Naive thymus-derived CD4-positive, alpha-beta T cell (primary cell): ENCODE measurements around the gene WFDC2. TPM values are rescaled to one million over a fixed set of nuclear protein-coding genes. Genes with fewer than 3 reads are reported as not detected.
A peak's percentile ranks its signal among the peaks of the same experiment; 100 is the strongest.

Source experiments
- ATAC-seq: fragments of 150-1000 bp; cut with Tn5 transposase; 2 replicates; pipeline ENCODE4 v1.10.0; 2021; ENCODE audit warnings: mild to moderate bottlenecking, moderate library complexity
- CTCF ChIA-PET: fragments of 350-600 bp; sonication (Branson Sonifier 250); formaldehyde crosslinking; loops from one replicate; lab custom pipeline; 2021; ENCODE audit warnings: antibody characterized with exemption; lab: Charles Lee
- POLR2A ChIA-PET: fragments of 350-600 bp; sonication (Branson Sonifier 250); formaldehyde crosslinking; loops from one replicate; lab custom pipeline; 2021; ENCODE audit warnings: antibody characterized with exemption, inconsistent platforms; lab: Charles Lee
- DNase-seq, 9 donors: peaks; one replicate each; pipeline versions ENCODE4 v3.0.0 to v3.0.0-alpha.2; 2020 to 2022; ENCODE audit warnings: mixed read lengths in 1 of 9
- H3K27ac ChIP-seq: one replicate; pipeline ENCODE4 v1.7.0; 2013; ENCODE audit warnings: mild to moderate bottlenecking, low read depth, low read length, moderate library complexity
- H3K27me3 ChIP-seq, 2 donors: one replicate each; pipeline ENCODE4 v1.7.0; 2013; ENCODE audit warnings: low read length in 2 of 2, mild to moderate bottlenecking in 2 of 2, moderate library complexity in 2 of 2; ENCODE audit not compliant: control insufficient read depth in 2 of 2, insufficient read depth in 2 of 2
- H3K36me3 ChIP-seq, 3 experiments: 1 replicate in 2 of 3; 2 replicates in 1 of 3; pipeline ENCODE4 v1.7.0; 2013; ENCODE audit warnings: low read length in 3 of 3, mild to moderate bottlenecking in 3 of 3, moderate library complexity in 1 of 3; ENCODE audit not compliant: insufficient read depth in 3 of 3, control insufficient read depth in 2 of 3
- H3K4me1 ChIP-seq, 2 donors: one replicate each; pipeline ENCODE4 v1.7.0; 2013; ENCODE audit warnings: low read length in 2 of 2, mild to moderate bottlenecking in 2 of 2, moderate library complexity in 1 of 2; ENCODE audit not compliant: control insufficient read depth in 2 of 2, insufficient read depth in 2 of 2
- H3K4me3 ChIP-seq: 2 replicates; pipeline ENCODE4 v1.7.0; 2013; ENCODE audit warnings: mild to moderate bottlenecking, low read length
- H3K9me3 ChIP-seq, 3 experiments: 1 replicate in 2 of 3; 2 replicates in 1 of 3; pipeline ENCODE4 v1.7.0; 2013; ENCODE audit warnings: low read length in 3 of 3; ENCODE audit not compliant: control insufficient read depth in 2 of 3
- H3K27ac Mint-ChIP-seq, 9 donors: one replicate each; pipeline ENCODE4 v1.8.0; 2020 to 2022; ENCODE audit warnings: mixed read lengths in 9 of 9, mild to moderate bottlenecking in 8 of 9, moderate library complexity in 5 of 9, inconsistent platforms in 2 of 9
- H3K27me3 Mint-ChIP-seq, 5 donors: one replicate each; pipeline ENCODE4 v1.8.0; 2021 to 2022; ENCODE audit warnings: mixed read lengths in 5 of 5, mild to moderate bottlenecking in 1 of 5
- H3K36me3 Mint-ChIP-seq, 5 donors: one replicate each; pipeline ENCODE4 v1.8.0; 2020 to 2022; ENCODE audit warnings: mixed read lengths in 5 of 5, mild to moderate bottlenecking in 3 of 5, inconsistent platforms in 1 of 5
- H3K4me1 Mint-ChIP-seq, 7 donors: one replicate each; pipeline ENCODE4 v1.8.0; 2020 to 2022; ENCODE audit warnings: mixed read lengths in 7 of 7, mild to moderate bottlenecking in 3 of 7, inconsistent platforms in 1 of 7
- H3K4me3 Mint-ChIP-seq, 10 donors: one replicate each; pipeline ENCODE4 v1.8.0; 2020 to 2022; ENCODE audit warnings: mild to moderate bottlenecking in 10 of 10, mixed read lengths in 10 of 10, moderate library complexity in 6 of 10, inconsistent platforms in 2 of 10
- H3K9me3 Mint-ChIP-seq, 11 donors: one replicate each; pipeline ENCODE4 v1.8.0; 2020 to 2022; ENCODE audit warnings: mixed read lengths in 11 of 11, mild to moderate bottlenecking in 4 of 11, inconsistent platforms in 1 of 11, moderate library complexity in 1 of 11
- intact Hi-C, 2 donors: fragments of 100-400 bp; cut with micrococcal nuclease; formaldehyde crosslinking; loops; one replicate each; pipeline ENCODE4 v1.15.1; 2023
- polyA plus RNA-seq, 2 donors: library from polyadenylated mRNA; unstranded; fragments of 300-500 nt; fragmentation: Illumina TruSeq; gene quantifications; one replicate each; pipeline ENCODE4 v1.2.3, GENCODE V29; 2021
- total RNA-seq, 6 experiments: library from RNA in 5 of 6; stranded (reverse) in 5 of 6; gene quantifications; 1 replicate in 5 of 6; 2 replicates in 1 of 6; pipeline ENCODE4 v1.2.3 and lab custom pipeline; 2021 to 2026

The WFDC2 gene
- total and polyA plus RNA-seq, 7 experiments from 2014 or later: 0.36 to 1.7 (median 1.0) TPM; not detected in 3

DNA sequence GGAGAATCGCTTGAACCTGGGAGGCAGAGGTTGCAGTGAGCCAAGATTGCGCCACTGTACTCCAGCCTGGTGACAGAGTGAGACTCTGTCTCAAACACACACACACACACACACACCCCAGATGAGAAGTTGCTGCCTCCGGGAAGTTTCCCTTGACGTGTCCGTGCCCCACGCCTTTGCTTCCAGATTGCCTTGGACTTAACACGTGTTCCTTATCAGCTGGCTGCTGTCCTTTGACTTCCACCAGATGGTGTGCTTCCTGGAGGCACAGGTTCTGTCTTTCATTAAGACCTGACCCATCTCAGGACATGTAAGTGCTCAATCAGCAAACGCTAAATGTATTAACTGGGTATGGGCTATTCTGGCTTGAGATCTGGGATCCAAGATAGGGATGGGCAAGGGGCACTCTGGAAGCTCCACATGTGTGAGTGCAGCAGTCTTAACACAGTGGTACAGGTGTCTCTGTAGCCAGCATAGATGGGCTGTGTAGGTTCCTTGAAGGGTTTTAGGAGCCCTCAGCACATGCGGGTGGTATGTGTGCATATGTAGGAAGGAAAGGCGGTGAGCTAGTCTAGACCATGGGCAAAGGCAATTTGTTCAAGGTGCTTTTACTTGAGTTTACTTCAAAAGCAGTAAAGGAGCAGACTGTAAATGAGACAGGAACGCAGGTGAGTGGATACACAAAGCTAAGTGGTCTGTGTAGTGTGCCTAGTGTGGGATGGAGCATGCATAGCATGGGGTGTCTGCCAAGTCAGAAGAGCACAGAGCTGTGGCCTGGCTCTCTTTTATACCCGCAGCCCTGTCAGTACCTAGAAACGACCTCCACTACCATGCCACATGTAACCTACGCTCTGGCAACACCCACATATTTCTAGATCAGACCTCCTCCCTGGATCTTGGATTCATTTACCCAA, 42.1 kb upstream of the WFDC2 start:
- ATAC-seq: peak; percentile 17
- Mint-ChIP-seq H3K9me3 (no peaks in the 10 kb centered on the region), H3K36me3 (peaks cover 0 to 30% (median 6%) of the 10 kb centered on the region in 5 donors), H3K4me1 (peaks cover 0 to 11% (median 4%) of the 10 kb centered on the region in 7 donors), H3K4me3 (no peak overlapping the region), H3K27me3 (no peaks in the 10 kb centered on the region), H3K27ac (peak overlapping the region in 2 of 9 donors; percentile 7 to 20)
- Histone ChIP-seq H3K4me1 (no peaks in the 10 kb centered on the region), H3K9me3 (no peaks in the 10 kb centered on the region), H3K4me3 (no peak overlapping the region), H3K27me3 (no peaks in the 10 kb centered on the region), H3K27ac (no peak overlapping the region), H3K36me3 (peaks cover 6 to 36% (median 10%) of the 10 kb centered on the region in 3 experiments)
- no peak for DNase-seq
- intact Hi-C loops: no loop called here
- ChIA-PET POLR2A (interaction anchor here (1.3 to 2.6 kb wide), 2 partner anchors 11 to 14 kb away, joined by 4 to 14 read pairs; partner anchors contain the start of gene PIGT), CTCF (interaction anchor here (1.0 to 1.1 kb wide), 2 partner anchors 54 to 56 kb away, joined by 3 to 4 read pairs; no protein-coding TSS in a partner anchor)

- Mint-ChIP-seq H3K27ac (no peak overlapping the region), H3K4me1 (peaks cover 0 to 17% (median 5%) of the 10 kb centered on the region in 7 donors), H3K9me3 (no peaks in the 10 kb centered on the region), H3K27me3 (no peaks in the 10 kb centered on the region), H3K4me3 (no peak overlapping the region), H3K36me3 (peaks cover 0 to 25% (median 6%) of the 10 kb centered on the region in 5 donors)
- DNase-seq (no peak), ATAC-seq (no peak)
- Histone ChIP-seq H3K27ac (no peak overlapping the region), H3K4me1 (no peaks in the 10 kb centered on the region), H3K4me3 (no peak overlapping the region), H3K36me3 (peaks cover 0 to 18% (median 3%) of the 10 kb centered on the region in 3 experiments), H3K27me3 (no peaks in the 10 kb centered on the region), H3K9me3 (no peaks in the 10 kb centered on the region)
- CTCF ChIA-PET: interaction anchor here (0.6 kb wide), 1 partner anchor 866 kb away, joined by 3 read pairs; no protein-coding TSS in a partner anchor
- intact Hi-C loops: no loop called here
- POLR2A ChIA-PET: interaction anchor here (1.0 to 2.6 kb wide), 3 partner anchors 12 to 67 kb away, joined by 6 to 14 read pairs (median 7); partner anchors contain the start of genes PIGT and SYS1
Measured at GRCh38 chr20:45429618-45430017, 39.9 kb upstream of the WFDC2 start.

DNA sequence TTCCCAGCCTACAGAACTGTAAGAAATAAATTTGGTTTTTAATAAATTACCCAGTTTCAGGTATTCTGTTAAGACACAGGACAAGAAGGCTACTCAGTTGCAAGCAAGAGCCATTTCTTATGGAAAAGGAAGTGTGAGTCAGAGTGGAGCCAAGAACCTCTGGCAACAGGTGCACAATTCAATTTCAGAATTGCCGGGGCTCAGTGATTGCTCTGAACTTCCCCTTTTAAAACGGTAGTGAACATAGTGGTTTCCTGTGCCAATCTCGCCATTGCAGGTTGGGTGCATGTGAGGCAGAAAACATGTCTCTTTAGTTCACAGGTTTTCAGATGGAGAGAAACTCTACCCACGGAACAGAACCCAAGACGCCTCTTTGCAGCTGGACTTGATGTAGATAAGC, 37.3 kb upstream of the WFDC2 start:
- Mint-ChIP-seq H3K4me1 (peaks cover 0 to 28% (median 14%) of the 10 kb centered on the region in 7 donors), H3K27me3 (no peaks in the 10 kb centered on the region), H3K36me3 (peaks cover 0 to 15% (median 4%) of the 10 kb centered on the region in 5 donors), H3K4me3 (peak overlapping the region in 1 of 10 donors; percentile 14), H3K27ac (peak overlapping the region in 2 of 9 donors; percentile 20 to 63), H3K9me3 (no peaks in the 10 kb centered on the region)
- ChIA-PET CTCF (interaction anchor here (2.6 kb wide), 1 partner anchor 69 kb away, joined by 9 read pairs; the partner anchor contains the start of gene SYS1), POLR2A (no interaction called here)
- no peak for DNase-seq
- Histone ChIP-seq H3K4me1 (peaks cover 5 to 9% of the 10 kb centered on the region in 2 donors), H3K27me3 (no peaks in the 10 kb centered on the region), H3K36me3 (peaks cover 0 to 3% (median 0%) of the 10 kb centered on the region in 3 experiments), H3K4me3 (no peak overlapping the region), H3K27ac (no peak overlapping the region), H3K9me3 (no peaks in the 10 kb centered on the region)
- intact Hi-C loops: no loop called here
- peak; percentile 28 for ATAC-seq

DNA sequence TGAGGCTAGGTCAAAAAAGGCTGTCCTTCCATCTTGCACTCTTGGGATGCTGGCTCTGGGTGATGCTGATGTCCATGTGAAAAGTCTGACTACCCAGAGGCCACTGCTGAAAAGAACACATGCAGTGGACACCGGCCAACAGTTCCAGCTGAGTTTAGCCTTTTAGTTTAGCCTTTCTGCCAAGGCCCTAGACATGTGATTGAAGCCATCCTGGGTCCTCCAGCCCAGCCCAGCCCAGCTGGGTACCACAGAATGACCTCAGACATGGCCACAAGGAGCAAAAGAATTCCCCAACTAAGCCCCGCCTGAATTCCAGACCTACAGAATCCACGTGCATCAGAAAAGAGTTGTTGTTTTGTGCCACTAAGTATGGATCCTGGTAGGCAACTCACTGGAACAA, 36.2 kb upstream of the WFDC2 start:
- H3K4me1 Mint-ChIP-seq: peaks cover 0 to 28% (median 14%) of the 10 kb centered on the region in 7 donors
- H3K27me3 ChIP-seq: no peaks in the 10 kb centered on the region
- H3K36me3 Mint-ChIP-seq: peaks cover 0 to 15% (median 4%) of the 10 kb centered on the region in 5 donors
- H3K36me3 ChIP-seq: peaks cover 0 to 3% (median 0%) of the 10 kb centered on the region in 3 experiments
- no peak overlapping the region for H3K27ac ChIP-seq
- DNase-seq (no peak), ATAC-seq (no peak)
- no peaks in the 10 kb centered on the region for H3K9me3 ChIP-seq
- H3K4me3 ChIP-seq: no peak overlapping the region
- no peaks in the 10 kb centered on the region for H3K9me3 Mint-ChIP-seq
- no peaks in the 10 kb centered on the region for H3K27me3 Mint-ChIP-seq
- no peak overlapping the region for H3K4me3 Mint-ChIP-seq
- CTCF ChIA-PET: interaction anchor here (2.6 to 7.7 kb wide), 2 partner anchors 70 to 71 kb away, joined by 9 to 146 read pairs; partner anchors contain the start of gene SYS1
- peak overlapping the region in 1 of 9 donors; percentile 13 for H3K27ac Mint-ChIP-seq
- H3K4me1 ChIP-seq: peaks cover 5 to 11% of the 10 kb centered on the region in 2 donors
- POLR2A ChIA-PET: no interaction called here
- intact Hi-C loops: no loop called here

DNA sequence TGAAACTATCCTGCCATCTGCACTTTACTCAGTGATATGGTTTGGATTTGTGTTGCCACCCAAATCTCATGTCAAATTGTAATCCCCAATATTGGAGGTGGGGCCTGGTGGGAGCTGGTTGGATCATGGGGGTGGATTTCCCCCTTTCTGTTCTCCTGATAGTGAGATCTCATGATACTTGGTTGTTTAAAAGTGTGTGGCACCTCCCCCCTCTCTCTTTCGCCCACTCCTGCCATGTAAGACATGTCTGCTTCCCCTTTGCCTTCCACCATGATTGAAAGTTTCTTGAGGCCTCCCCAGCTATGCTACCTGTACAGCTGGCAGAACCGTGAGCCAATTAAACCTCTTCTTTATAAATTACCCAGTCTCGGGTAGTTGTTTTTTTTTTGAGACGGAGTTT, 35.6 kb upstream of the WFDC2 start:
- intact Hi-C loops: no loop called here
- POLR2A ChIA-PET: no interaction called here

More for the DNA sequence above, 35.6 kb upstream of the WFDC2 start:
- no peak overlapping the region for H3K4me3 ChIP-seq
- no peaks in the 10 kb centered on the region for H3K27me3 ChIP-seq
- no peak overlapping the region for H3K27ac ChIP-seq
- no peak for DNase-seq
- Mint-ChIP-seq H3K4me3 (no peak overlapping the region), H3K4me1 (peaks cover 0 to 28% (median 14%) of the 10 kb centered on the region in 7 donors), H3K27ac (no peak overlapping the region), H3K9me3 (no peaks in the 10 kb centered on the region), H3K27me3 (no peaks in the 10 kb centered on the region), H3K36me3 (peaks cover 0 to 15% (median 4%) of the 10 kb centered on the region in 5 donors)
- peaks cover 0 to 3% (median 0%) of the 10 kb centered on the region in 3 experiments for H3K36me3 ChIP-seq
- H3K9me3 ChIP-seq: no peaks in the 10 kb centered on the region
- no peak for ATAC-seq
- CTCF ChIA-PET: interaction anchor here (7.7 kb wide), 1 partner anchor 71 kb away, joined by 146 read pairs; the partner anchor contains the start of gene SYS1
- peaks cover 5 to 11% of the 10 kb centered on the region in 2 donors for H3K4me1 ChIP-seq
